Measurements from ENCODE around the gene ZNF716.

DNA sequence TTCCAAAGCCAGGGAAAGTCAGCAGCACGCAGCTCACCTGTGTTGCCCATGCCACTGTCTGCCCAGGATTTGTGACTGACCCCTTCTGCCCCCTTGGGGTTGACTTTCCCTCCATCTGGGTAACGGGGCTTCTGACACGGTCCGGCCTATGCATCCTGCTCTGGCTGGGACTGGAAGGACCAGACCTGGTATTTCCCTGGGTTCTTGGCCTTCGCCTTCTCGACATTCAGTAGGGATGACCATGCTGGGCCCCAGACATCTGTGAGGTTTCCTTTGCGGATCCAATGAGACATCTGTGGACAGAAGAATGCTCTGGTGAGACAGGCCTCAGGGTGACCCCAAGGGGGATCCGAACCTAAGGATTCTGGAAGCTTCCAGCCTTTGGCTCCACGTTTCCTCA is 34.2 kb upstream of the ZNF716 start:
- TF ChIP-seq POLR2AphosphoS5 (IDR thresholded peaks at IDR 0.05) = no peak
- TF ChIP-seq, protein P1, sequence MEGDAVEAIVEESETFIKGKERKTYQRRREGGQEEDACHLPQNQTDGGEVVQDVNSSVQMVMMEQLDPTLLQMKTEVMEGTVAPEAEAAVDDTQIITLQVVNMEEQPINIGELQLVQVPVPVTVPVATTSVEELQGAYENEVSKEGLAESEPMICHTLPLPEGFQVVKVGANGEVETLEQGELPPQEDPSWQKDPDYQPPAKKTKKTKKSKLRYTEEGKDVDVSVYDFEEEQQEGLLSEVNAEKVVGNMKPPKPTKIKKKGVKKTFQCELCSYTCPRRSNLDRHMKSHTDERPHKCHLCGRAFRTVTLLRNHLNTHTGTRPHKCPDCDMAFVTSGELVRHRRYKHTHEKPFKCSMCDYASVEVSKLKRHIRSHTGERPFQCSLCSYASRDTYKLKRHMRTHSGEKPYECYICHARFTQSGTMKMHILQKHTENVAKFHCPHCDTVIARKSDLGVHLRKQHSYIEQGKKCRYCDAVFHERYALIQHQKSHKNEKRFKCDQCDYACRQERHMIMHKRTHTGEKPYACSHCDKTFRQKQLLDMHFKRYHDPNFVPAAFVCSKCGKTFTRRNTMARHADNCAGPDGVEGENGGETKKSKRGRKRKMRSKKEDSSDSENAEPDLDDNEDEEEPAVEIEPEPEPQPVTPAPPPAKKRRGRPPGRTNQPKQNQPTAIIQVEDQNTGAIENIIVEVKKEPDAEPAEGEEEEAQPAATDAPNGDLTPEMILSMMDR (IDR thresholded peaks at IDR 0.05) = no peak
